ENCODE results near the gene ODAD2. TPM values are rescaled to one million over a fixed set of nuclear protein-coding genes. Genes with fewer than 3 reads are reported as not detected.
"Not testable (repeated sequence)": the region's sequence is repeated elsewhere in the genome, so short reads cannot be mapped to it uniquely, and the experiment has no call there.

Gene ODAD2
- total RNA-seq, 1 experiment from 2014 or later, result not detected

- H3K4me1 ChIP-seq (ENCODE audit: control insufficient read depth, insufficient read depth, low read length); BruUV-seq (replicated peaks); intact Hi-C loops (cut with micrococcal nuclease; ENCODE audit: unreplicated experiment); in situ Hi-C loops (cut with HindIII; ENCODE audit: low pct_unique_long_range_greater_than_20kb, low sequenced_read_pairs); DNase-seq (ENCODE audit: low read depth, low spot score); ATAC-seq; H3K36me3 ChIP-seq (ENCODE audit: control insufficient read depth, insufficient read depth, low read length); H3K27ac ChIP-seq (ENCODE audit: low read length); H3K27me3 ChIP-seq (ENCODE audit: control insufficient read depth, insufficient read depth, low read length); H3K4me3 ChIP-seq (ENCODE audit: low read depth in 2 of 2, low read length in 2 of 2); POLR2A ChIA-PET; H3K9me3 ChIP-seq (ENCODE audit: control insufficient read depth, insufficient read depth, low read depth, low read length); CTCF ChIA-PET: not testable (repeated sequence)
These were observed 28.9 kb downstream of the ODAD2 start for GRCh38 chr10:27969931-27970330.

- ChIA-PET CTCF (no interaction called here), POLR2A (no interaction called here)
- DNase-seq (ENCODE audit: low read depth, low spot score) (no peak), ATAC-seq (no peak)
- intact Hi-C loops (cut with micrococcal nuclease; ENCODE audit: unreplicated experiment), result no loop called here
- in situ Hi-C loops (cut with HindIII; ENCODE audit: low pct_unique_long_range_greater_than_20kb, low sequenced_read_pairs), result no loop called here
- TF ChIP-seq, protein P1, sequence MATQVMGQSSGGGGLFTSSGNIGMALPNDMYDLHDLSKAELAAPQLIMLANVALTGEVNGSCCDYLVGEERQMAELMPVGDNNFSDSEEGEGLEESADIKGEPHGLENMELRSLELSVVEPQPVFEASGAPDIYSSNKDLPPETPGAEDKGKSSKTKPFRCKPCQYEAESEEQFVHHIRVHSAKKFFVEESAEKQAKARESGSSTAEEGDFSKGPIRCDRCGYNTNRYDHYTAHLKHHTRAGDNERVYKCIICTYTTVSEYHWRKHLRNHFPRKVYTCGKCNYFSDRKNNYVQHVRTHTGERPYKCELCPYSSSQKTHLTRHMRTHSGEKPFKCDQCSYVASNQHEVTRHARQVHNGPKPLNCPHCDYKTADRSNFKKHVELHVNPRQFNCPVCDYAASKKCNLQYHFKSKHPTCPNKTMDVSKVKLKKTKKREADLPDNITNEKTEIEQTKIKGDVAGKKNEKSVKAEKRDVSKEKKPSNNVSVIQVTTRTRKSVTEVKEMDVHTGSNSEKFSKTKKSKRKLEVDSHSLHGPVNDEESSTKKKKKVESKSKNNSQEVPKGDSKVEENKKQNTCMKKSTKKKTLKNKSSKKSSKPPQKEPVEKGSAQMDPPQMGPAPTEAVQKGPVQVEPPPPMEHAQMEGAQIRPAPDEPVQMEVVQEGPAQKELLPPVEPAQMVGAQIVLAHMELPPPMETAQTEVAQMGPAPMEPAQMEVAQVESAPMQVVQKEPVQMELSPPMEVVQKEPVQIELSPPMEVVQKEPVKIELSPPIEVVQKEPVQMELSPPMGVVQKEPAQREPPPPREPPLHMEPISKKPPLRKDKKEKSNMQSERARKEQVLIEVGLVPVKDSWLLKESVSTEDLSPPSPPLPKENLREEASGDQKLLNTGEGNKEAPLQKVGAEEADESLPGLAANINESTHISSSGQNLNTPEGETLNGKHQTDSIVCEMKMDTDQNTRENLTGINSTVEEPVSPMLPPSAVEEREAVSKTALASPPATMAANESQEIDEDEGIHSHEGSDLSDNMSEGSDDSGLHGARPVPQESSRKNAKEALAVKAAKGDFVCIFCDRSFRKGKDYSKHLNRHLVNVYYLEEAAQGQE (IDR thresholded peaks at IDR 0.05; ENCODE audit: insufficient read depth in 1 of 2, low read depth in 2 of 2, low read length in 1 of 2), result no peak
- TF ChIP-seq POLR2AphosphoS5 (IDR thresholded peaks at IDR 0.05; ENCODE audit: low read depth, low read length), result no peak
- no peak for TF ChIP-seq CTCF (IDR thresholded peaks at IDR 0.05)
- no peak for TF ChIP-seq SIN3A (IDR thresholded peaks at IDR 0.05; ENCODE audit: borderline replicate concordance, insufficient read depth, low read depth, low read length)
- no peak for TF ChIP-seq TCF7L2 (IDR thresholded peaks at IDR 0.05; ENCODE audit: low read depth, low read length)
- no TSS peak for BruUV-seq (replicated peaks)
- H3K27ac ChIP-seq (ENCODE audit: low read length), result no peak overlapping the region
- H3K27me3 ChIP-seq (ENCODE audit: control insufficient read depth, insufficient read depth, low read length), result no peaks in the 10 kb centered on the region
- H3K4me3 ChIP-seq (ENCODE audit: low read depth in 2 of 2, low read length in 2 of 2), result no peak overlapping the region
- H3K36me3 ChIP-seq (ENCODE audit: control insufficient read depth, insufficient read depth, low read length), result no peaks in the 10 kb centered on the region
- H3K9me3 ChIP-seq (ENCODE audit: control insufficient read depth, insufficient read depth, low read depth, low read length), result no peaks in the 10 kb centered on the region
- no peaks in the 10 kb centered on the region for H3K4me1 ChIP-seq (ENCODE audit: control insufficient read depth, insufficient read depth, low read length)
These were observed 39.7 kb downstream of the ODAD2 start for GRCh38 chr10:27959093-27959715.

GRCh38 chr10:27958383-27958782 lies 40.5 kb downstream of the ODAD2 start:
- CTCF ChIA-PET; in situ Hi-C loops (cut with HindIII; ENCODE audit: low pct_unique_long_range_greater_than_20kb, low sequenced_read_pairs); POLR2A ChIA-PET: not testable (repeated sequence)

More at GRCh38 chr10:27958383-27958782, 40.5 kb downstream of the ODAD2 start:
- H3K27ac ChIP-seq (ENCODE audit: low read length); H3K36me3 ChIP-seq (ENCODE audit: control insufficient read depth, insufficient read depth, low read length); H3K4me1 ChIP-seq (ENCODE audit: control insufficient read depth, insufficient read depth, low read length); H3K9me3 ChIP-seq (ENCODE audit: control insufficient read depth, insufficient read depth, low read depth, low read length); H3K27me3 ChIP-seq (ENCODE audit: control insufficient read depth, insufficient read depth, low read length); DNase-seq (ENCODE audit: low read depth, low spot score); intact Hi-C loops (cut with micrococcal nuclease; ENCODE audit: unreplicated experiment); ATAC-seq; BruUV-seq (replicated peaks); H3K4me3 ChIP-seq (ENCODE audit: low read depth in 2 of 2, low read length in 2 of 2): not testable (repeated sequence)
